Measurements from ENCODE around the gene MAGI1.

DNA sequence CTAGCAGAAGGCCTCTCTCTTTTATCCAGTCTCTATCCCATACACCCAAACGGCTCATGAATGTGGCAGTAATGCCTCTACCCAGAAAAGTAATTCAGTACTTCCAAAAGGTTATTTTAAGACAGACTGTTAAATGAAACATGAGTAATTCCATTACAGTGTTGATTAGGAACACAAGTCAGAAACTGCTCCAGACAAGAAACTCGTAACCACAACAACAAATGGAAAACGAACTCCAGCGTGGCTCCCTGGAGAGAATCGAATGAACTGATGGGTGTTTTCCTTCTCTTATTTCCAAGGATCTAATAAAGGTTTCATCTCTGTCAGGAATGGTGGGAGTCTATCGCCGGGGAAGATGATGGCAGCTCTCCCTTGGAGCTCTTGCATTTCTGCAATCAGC is 228.4 kb downstream of the MAGI1 start:
- TF ChIP-seq, protein P1, sequence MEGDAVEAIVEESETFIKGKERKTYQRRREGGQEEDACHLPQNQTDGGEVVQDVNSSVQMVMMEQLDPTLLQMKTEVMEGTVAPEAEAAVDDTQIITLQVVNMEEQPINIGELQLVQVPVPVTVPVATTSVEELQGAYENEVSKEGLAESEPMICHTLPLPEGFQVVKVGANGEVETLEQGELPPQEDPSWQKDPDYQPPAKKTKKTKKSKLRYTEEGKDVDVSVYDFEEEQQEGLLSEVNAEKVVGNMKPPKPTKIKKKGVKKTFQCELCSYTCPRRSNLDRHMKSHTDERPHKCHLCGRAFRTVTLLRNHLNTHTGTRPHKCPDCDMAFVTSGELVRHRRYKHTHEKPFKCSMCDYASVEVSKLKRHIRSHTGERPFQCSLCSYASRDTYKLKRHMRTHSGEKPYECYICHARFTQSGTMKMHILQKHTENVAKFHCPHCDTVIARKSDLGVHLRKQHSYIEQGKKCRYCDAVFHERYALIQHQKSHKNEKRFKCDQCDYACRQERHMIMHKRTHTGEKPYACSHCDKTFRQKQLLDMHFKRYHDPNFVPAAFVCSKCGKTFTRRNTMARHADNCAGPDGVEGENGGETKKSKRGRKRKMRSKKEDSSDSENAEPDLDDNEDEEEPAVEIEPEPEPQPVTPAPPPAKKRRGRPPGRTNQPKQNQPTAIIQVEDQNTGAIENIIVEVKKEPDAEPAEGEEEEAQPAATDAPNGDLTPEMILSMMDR (IDR thresholded peaks at IDR 0.05): no peak
- TF ChIP-seq POLR2A (IDR thresholded peaks at IDR 0.05): no peak

Measured in vagina (tissue), 2 donors.